Limb (tissue), 2 donors: ENCODE measurements around the gene SPRR2F.

Experiments used
- DNase-seq, 2 donors: peaks; one replicate each; pipeline ENCODE4 v3.0.0-alpha.2; 2016; ENCODE audit errors: extremely low spot score in 2 of 2

SPRR2F gene

DNA sequence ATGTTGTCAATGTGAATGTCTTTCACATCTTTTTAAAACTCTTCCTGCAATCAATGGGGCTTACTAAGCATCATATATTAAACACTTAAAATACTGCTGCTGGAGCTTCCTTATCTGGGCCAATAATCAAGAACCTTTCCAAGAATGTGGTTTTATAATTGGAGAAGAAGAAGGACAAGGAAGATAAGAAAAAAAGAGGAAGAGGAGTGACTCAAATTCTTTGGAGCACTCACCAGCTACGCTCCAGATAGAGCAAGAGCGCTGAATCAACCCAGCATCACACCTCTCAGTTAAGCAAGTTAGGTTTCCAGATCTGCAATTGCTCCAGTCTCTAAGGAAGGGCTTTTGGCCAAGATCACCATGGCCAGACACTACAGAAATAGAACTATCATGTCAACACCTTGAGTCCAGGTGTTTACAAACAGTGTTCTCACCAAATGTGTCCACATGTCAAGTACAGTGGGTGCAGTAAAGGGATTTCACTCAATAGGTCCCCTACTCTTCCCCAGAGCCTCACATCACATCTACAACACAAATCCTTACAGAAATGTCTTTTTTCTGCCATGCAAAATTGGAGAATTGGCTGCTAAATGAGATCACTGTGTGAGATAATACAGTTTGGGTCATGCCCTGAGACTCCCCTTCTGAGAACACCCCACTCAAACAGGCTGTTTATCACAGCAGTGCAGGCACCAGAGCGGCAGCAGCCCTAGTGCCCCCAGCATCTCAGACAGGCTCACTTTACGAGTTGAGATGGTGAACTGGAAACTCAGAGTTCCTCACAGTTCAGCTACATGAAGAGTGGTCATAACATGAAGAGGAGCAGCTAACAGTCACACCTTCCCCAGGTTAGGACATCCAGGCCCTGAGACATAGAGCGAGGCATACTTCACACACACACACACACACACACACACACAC lies 40.2 kb downstream of the SPRR2F start:
- no peak for DNase-seq

DNA sequence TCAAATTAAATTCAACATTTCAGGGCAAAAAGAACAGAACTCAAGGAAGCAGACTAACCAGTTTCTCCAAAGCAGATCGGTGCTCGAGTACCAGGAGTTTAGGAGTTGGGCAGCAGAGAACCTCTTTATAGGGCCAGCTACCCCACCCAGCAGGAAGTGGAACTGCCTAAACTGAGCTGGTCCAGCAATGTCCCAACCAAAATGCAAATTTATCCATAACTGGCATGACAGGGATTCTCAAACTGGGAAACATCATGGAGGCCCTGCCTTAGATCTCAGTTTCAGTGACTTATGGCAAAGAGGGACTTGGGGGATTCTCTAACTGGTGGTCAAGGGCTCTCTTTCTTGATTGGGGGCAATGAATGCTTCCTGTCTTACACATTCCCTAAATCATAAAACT lies 41.8 kb downstream of the SPRR2F start, which contains the start of gene SPRR2B:
Gene SPRR2B (minus strand): TSS at position 101 of the 400 bp plus-strand sequence. CDS start 772 bp downstream, outside the sequence.
- no peak for DNase-seq

DNA sequence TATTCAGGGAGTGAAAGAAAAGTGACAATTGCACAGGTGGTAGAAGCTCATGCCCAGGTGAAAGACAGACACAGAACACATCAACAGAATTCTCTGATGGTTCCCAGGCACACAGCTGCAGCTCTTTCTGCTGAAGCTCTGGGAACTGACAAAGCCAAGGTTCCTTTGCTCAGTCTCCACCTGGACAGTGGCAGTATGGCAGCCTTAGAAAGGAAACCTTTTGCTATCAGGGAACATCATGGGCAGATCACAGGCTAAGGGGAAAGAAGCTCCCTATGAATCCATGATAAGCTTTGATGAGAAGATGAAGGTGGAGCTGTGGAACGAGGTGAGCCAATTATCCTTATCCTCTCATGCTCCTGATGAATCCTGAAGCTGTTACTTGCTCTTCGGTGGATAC lies 43.1 kb downstream of the SPRR2F start:
- DNase-seq: no peak
